IMR-90 (cell line): ENCODE results near the gene SDK1.

Experiments used
- FOS ChIP-seq: fragments of 150-350 bp; IDR thresholded peaks from 2 replicates; pipeline ENCODE4 v1.6.1; 2016; ENCODE audit warnings: low read depth, low read length
- MXI1 ChIP-seq: IDR thresholded peaks from 2 replicates; pipeline ENCODE4 v1.6.1; 2012; ENCODE audit warnings: low read depth, mild to moderate bottlenecking, low read length, moderate library complexity, borderline replicate concordance
- POLR2A ChIP-seq: IDR thresholded peaks from 2 replicates; pipeline ENCODE4 v1.6.1; 2012; ENCODE audit warnings: mild to moderate bottlenecking, low read depth, low read length
- RAD21 ChIP-seq: IDR thresholded peaks from 2 replicates; pipeline ENCODE4 v1.6.1; 2012; ENCODE audit warnings: low read length, improper control_type of control experiment
- RFX5 ChIP-seq: IDR thresholded peaks from 2 replicates; pipeline ENCODE4 v1.8.0; 2012; ENCODE audit warnings: low read depth, mild to moderate bottlenecking, low read length, moderate library complexity
- TF ChIP-seq, protein P1 (sequence below): conservative IDR thresholded peaks from 2 replicates; pipeline ENCODE4 v1.5.1; 2012; ENCODE audit warnings: mild to moderate bottlenecking, low read depth, low read length, improper control_type of control experiment

DNA sequence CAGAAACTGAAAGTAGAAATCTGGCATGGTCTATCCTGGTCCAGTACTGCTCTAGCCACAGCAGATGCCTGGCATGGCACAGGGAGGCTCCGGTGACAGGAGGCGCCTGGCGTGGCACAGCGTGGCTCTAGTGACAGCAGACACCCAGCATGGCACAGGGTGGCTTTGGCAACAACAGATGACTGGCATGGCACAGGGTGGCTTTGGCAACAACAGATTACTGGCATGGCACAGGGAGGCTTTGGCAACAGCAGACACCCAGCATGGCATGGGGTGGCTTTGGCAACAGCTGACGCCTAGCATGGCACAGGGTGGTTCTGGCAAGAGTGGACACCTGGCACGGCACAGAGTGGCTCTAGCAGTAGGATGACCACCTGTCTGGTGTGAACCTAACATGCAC is 900.5 kb downstream of the SDK1 start:
- TF ChIP-seq, protein P1, sequence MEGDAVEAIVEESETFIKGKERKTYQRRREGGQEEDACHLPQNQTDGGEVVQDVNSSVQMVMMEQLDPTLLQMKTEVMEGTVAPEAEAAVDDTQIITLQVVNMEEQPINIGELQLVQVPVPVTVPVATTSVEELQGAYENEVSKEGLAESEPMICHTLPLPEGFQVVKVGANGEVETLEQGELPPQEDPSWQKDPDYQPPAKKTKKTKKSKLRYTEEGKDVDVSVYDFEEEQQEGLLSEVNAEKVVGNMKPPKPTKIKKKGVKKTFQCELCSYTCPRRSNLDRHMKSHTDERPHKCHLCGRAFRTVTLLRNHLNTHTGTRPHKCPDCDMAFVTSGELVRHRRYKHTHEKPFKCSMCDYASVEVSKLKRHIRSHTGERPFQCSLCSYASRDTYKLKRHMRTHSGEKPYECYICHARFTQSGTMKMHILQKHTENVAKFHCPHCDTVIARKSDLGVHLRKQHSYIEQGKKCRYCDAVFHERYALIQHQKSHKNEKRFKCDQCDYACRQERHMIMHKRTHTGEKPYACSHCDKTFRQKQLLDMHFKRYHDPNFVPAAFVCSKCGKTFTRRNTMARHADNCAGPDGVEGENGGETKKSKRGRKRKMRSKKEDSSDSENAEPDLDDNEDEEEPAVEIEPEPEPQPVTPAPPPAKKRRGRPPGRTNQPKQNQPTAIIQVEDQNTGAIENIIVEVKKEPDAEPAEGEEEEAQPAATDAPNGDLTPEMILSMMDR, result no peak
- TF ChIP-seq FOS (no peak), POLR2A (no peak), MXI1 (no peak), RAD21 (no peak), RFX5 (no peak)
